IMR-90 (cell line): ENCODE measurements around the gene NSL1. TPM values are rescaled to one million over a fixed set of nuclear protein-coding genes. Genes with fewer than 3 reads are reported as not detected.
"Not testable (repeated sequence)": the region's sequence is repeated elsewhere in the genome, so short reads cannot be mapped to it uniquely, and the experiment has no call there.

Experiments used
- ATAC-seq: fragments of 200-7000 bp; cut with Tn5 transposase; 2 replicates; pipeline ENCODE4 v1.9.1; 2020; ENCODE audit warnings: low read depth, mild to moderate bottlenecking, moderate library complexity
- BruUV-seq: library from RNA; stranded (reverse); fragments of 400-500 nt; replicated peaks from 2 replicates; lab custom pipeline; 2021; lab: Mats Ljungman, UMichigan
- CTCF ChIA-PET: fragments of 300-600 bp; formaldehyde crosslinking; extraction: SDS; loops from one replicate; lab custom pipeline; 2021; ENCODE audit warnings: antibody characterized with exemption; lab: Yijun Ruan, JAX
- POLR2A ChIA-PET: fragments of 300-600 bp; sonication (Branson Sonifier 250); formaldehyde crosslinking; loops from one replicate; lab custom pipeline; 2022; ENCODE audit warnings: antibody characterized with exemption; ENCODE audit not compliant: unreplicated experiment; lab: Charles Lee
- DNase-seq: peaks from one replicate; pipeline ENCODE4 v3.0.0; 2013
- H2AFZ ChIP-seq: replicated peaks from 2 replicates; pipeline ENCODE3; 2013; ENCODE audit warnings: low read length, mild to moderate bottlenecking; ENCODE audit not compliant: poor library complexity
- H2AK5ac ChIP-seq: 2 replicates; pipeline ENCODE4 v1.6.1; 2013; ENCODE audit warnings: low read depth, low read length, inconsistent platforms
- H2AK9ac ChIP-seq: replicated peaks from 2 replicates; pipeline ENCODE3; 2013; ENCODE audit warnings: mild to moderate bottlenecking, low read depth, low read length, moderate library complexity; ENCODE audit not compliant: poor library complexity
- H2BK120ac ChIP-seq: 2 replicates; pipeline ENCODE4 v1.6.1; 2013; ENCODE audit warnings: low read depth, low read length, inconsistent platforms
- H2BK15ac ChIP-seq: 3 replicates; pipeline ENCODE4 v1.6.1; 2013; ENCODE audit warnings: low read depth, low read length, inconsistent platforms
- H2BK20ac ChIP-seq: 2 replicates; pipeline ENCODE4 v1.6.1; 2013; ENCODE audit warnings: low read depth, mild to moderate bottlenecking, inconsistent platforms, low read length, moderate library complexity
- H2BK5ac ChIP-seq: 2 replicates; pipeline ENCODE4 v1.6.1; 2013; ENCODE audit warnings: mild to moderate bottlenecking, low read depth, low read length, inconsistent platforms; ENCODE audit not compliant: poor library complexity, severe bottlenecking
- H3K14ac ChIP-seq: replicated peaks from 2 replicates; pipeline ENCODE4 v1.6.1; 2013; ENCODE audit warnings: low read depth, low read length, inconsistent platforms
- H3K18ac ChIP-seq: 2 replicates; pipeline ENCODE4 v1.6.1; 2013; ENCODE audit warnings: low read depth, low read length, control low read depth
- H3K23ac ChIP-seq: 2 replicates; pipeline ENCODE4 v1.6.1; 2013; ENCODE audit warnings: low read depth, low read length, inconsistent platforms
- H3K27ac ChIP-seq: 2 replicates; pipeline ENCODE4 v1.5.1; 2013; ENCODE audit warnings: mild to moderate bottlenecking, control low read depth, low read length; ENCODE audit not compliant: insufficient read depth
- H3K27me3 ChIP-seq: 2 replicates; pipeline ENCODE4 v1.6.1; 2013; ENCODE audit warnings: low read length; ENCODE audit not compliant: control insufficient read depth, insufficient read depth
- H3K36me3 ChIP-seq: 2 replicates; pipeline ENCODE4 v1.6.1; 2013; ENCODE audit warnings: low read length, mixed read lengths; ENCODE audit not compliant: control insufficient read depth, insufficient read depth
- H3K4ac ChIP-seq: 2 replicates; pipeline ENCODE4 v1.6.1; 2013; ENCODE audit warnings: low read depth, low read length, inconsistent platforms
- H3K4me1 ChIP-seq: 2 replicates; pipeline ENCODE4 v1.6.1; 2013; ENCODE audit warnings: low read length, mixed read lengths; ENCODE audit not compliant: control insufficient read depth, insufficient read depth
- H3K4me2 ChIP-seq: 2 replicates; pipeline ENCODE4 v1.6.1; 2013; ENCODE audit warnings: low read depth, mild to moderate bottlenecking, control low read depth, low read length, moderate library complexity
- H3K4me3 ChIP-seq: 2 replicates; pipeline ENCODE4 v1.5.1; 2013; ENCODE audit warnings: low read depth, mild to moderate bottlenecking, control low read depth, low read length, moderate library complexity; ENCODE audit not compliant: insufficient read depth
- H3K56ac ChIP-seq: 2 replicates; pipeline ENCODE4 v1.6.1; 2013; ENCODE audit warnings: low read length, inconsistent platforms; ENCODE audit not compliant: insufficient read depth; ENCODE audit errors: extremely low read depth
- H3K79me1 ChIP-seq, 2 experiments: 2 replicates each; pipeline ENCODE4 v1.6.1; 2013; ENCODE audit warnings: low read length in 2 of 2, inconsistent platforms in 1 of 2, low read depth in 1 of 2
- H3K9ac ChIP-seq: 2 replicates; pipeline ENCODE4 v1.6.1; 2013; ENCODE audit warnings: low read depth, low read length, control low read depth
- H3K9me1 ChIP-seq: 2 replicates; pipeline ENCODE4 v1.6.1; 2013; ENCODE audit warnings: low read length, inconsistent platforms; ENCODE audit not compliant: insufficient read depth
- H3K9me3 ChIP-seq: 2 replicates; pipeline ENCODE4 v1.6.1; 2013; ENCODE audit warnings: low read length; ENCODE audit not compliant: control insufficient read depth, insufficient read depth
- H4K20me1 ChIP-seq: 2 replicates; pipeline ENCODE4 v1.6.1; 2013; ENCODE audit warnings: low read length, inconsistent platforms; ENCODE audit not compliant: insufficient read depth
- H4K5ac ChIP-seq: 2 replicates; pipeline ENCODE4 v1.6.1; 2013; ENCODE audit warnings: mild to moderate bottlenecking, low read depth, low read length, control low read depth
- H4K8ac ChIP-seq, 2 experiments: 2 replicates each; pipeline ENCODE4 v1.6.1; 2013; ENCODE audit warnings: low read depth in 2 of 2, low read length in 2 of 2, control low read depth in 1 of 2, inconsistent platforms in 1 of 2
- H4K91ac ChIP-seq: 2 replicates; pipeline ENCODE4 v1.6.1; 2013; ENCODE audit warnings: low read depth, low read length, inconsistent platforms; ENCODE audit not compliant: insufficient read depth
- CEBPB ChIP-seq: IDR thresholded peaks from 2 replicates; pipeline ENCODE4 v1.6.1; 2012; ENCODE audit warnings: low read depth, low read length, improper control_type of control experiment
- FOS ChIP-seq: fragments of 150-350 bp; IDR thresholded peaks from 2 replicates; pipeline ENCODE4 v1.6.1; 2016; ENCODE audit warnings: low read depth, low read length
- MAFK ChIP-seq: IDR thresholded peaks from 2 replicates; pipeline ENCODE4 v1.6.1; 2012; ENCODE audit warnings: low read depth, low read length, improper control_type of control experiment
- POLR2A ChIP-seq: IDR thresholded peaks from 2 replicates; pipeline ENCODE4 v1.6.1; 2012; ENCODE audit warnings: mild to moderate bottlenecking, low read depth, low read length
- WGBS, 2 experiments: methylation state at CpG; one replicate each; pipeline versions ENCODE4 v1.1.5 to v1.1.7; 2013; ENCODE audit warnings: missing lambda C conversion rate in 2 of 2; ENCODE audit not compliant: insufficient read length in 1 of 2; ENCODE audit errors: extremely low coverage in 2 of 2; 5-methylcytosine and 5-hydroxymethylcytosine counted together
- dilution Hi-C: fragments of 300-500 bp; cut with HindIII; formaldehyde crosslinking; loops from one replicate; pipeline ENCODE4 v1.14.3; 2018; ENCODE audit warnings: low sequenced_read_pairs; ENCODE audit not compliant: unreplicated experiment
- in situ Hi-C: fragments of 300-500 bp; cut with MboI; formaldehyde crosslinking; loops from 3 replicates; pipeline ENCODE4 v1.14.3; 2019; ENCODE audit warnings: low sequenced_read_pairs, inconsistent platforms, mixed read lengths
- intact Hi-C: fragments of 100-400 bp; cut with micrococcal nuclease; formaldehyde crosslinking; loops from 2 replicates; pipeline ENCODE4 v1.10.0; 2022
- polyA plus RNA-seq, 3 experiments: library from polyadenylated mRNA; depleted of rRNA; stranded (reverse); fragments of >200 nt; gene quantifications; 2 replicates each; pipeline ENCODE4 v1.2.3, GENCODE V29; 2012; ENCODE audit warnings: low replicate concordance in 1 of 3
- total RNA-seq: library from RNA; depleted of rRNA; stranded (reverse); fragments of >200 nt; gene quantifications from 2 replicates; pipeline ENCODE4 v1.2.3, GENCODE V29; 2012
- TF ChIP-seq, protein P1 (sequence below): fragments of 150-350 bp; IDR thresholded peaks from 2 replicates; pipeline ENCODE4 v1.6.1; 2017; ENCODE audit warnings: mild to moderate bottlenecking, antibody characterized with exemption, low read length, low read depth

NSL1 gene
- total and polyA plus RNA-seq, 2 of the 4 experiments (the other 2 are of a cell fraction) = 19.1 to 42.5 TPM

DNA sequence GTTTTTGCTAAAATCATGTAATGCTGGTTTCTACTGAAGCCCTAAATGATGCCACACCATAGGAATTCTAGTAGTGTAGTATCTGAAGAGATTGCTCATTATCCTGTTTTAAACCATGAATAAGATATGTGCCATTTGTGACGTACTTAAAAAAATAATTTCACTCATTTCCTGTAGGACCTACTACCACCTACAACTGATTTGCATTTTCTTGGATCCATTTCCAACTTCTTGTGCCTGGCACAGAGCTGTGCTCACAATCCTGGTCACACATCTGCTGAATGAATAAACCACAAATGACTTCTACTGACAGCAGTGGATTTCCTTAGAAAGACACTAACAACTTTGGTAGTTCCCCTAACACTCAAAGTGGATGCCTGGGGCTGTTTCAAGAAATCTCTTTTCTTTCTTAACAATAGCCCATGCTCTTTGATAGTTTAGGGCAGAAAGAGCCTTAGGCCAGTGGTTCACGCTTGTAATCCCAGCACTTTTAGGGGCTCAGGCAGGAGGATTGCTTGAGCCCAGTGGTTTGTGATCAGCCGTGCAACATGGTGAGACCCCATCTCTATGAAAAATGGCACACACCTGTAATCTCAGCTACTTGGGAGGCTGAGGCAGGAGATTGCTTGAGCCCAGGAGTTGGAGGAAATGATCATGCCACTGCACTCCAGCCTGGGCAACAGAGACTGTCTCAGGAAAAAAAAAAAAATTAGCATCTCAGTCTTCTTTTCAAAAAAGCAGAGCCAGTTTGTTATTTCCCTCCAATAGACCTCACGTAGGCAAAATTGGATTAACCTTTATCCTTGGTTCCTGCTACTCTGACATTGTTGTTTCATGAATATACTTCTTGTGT lies 78.9 kb downstream of the NSL1 start:
- H3K4me2 ChIP-seq = no peak overlapping the region; the same call in 1 of the 2 replicates
- no peaks in the 10 kb centered on the region for H3K79me1 ChIP-seq
- no peak overlapping the region; the same call in 1 of the 2 replicates for H3K23ac ChIP-seq
- H3K9ac ChIP-seq = no peak overlapping the region
- no peaks in the 10 kb centered on the region for H3K9me3 ChIP-seq
- H2AK5ac ChIP-seq = peak overlapping the region; percentile 77
- H2BK5ac ChIP-seq = peak overlapping the region; percentile 35
- H3K4me3 ChIP-seq = no peak overlapping the region
- H3K56ac ChIP-seq = no peak overlapping the region
- H3K4me1 ChIP-seq = peaks cover 4% of the 10 kb centered on the region; the same call in 1 of the 2 replicates
- H4K8ac ChIP-seq = peak overlapping the region; percentile 15 to 44; a peak in 3 of 4 replicates
- peak overlapping the region; percentile 62; the same call in 1 of the 2 replicates for H3K4ac ChIP-seq
- WGBS, 2 experiments = no CpG with 5 or more reads among the region's 4 CpGs
- CTCF ChIA-PET = interaction anchor here (0.7 kb wide), 1 partner anchor 273 kb away, joined by 4 read pairs; no protein-coding TSS in a partner anchor
- no TSS peak for BruUV-seq
- TF ChIP-seq POLR2A (no peak), FOS (peak; percentile 61), MAFK (no peak), CEBPB (peak; percentile 67)
- TF ChIP-seq, protein P1, sequence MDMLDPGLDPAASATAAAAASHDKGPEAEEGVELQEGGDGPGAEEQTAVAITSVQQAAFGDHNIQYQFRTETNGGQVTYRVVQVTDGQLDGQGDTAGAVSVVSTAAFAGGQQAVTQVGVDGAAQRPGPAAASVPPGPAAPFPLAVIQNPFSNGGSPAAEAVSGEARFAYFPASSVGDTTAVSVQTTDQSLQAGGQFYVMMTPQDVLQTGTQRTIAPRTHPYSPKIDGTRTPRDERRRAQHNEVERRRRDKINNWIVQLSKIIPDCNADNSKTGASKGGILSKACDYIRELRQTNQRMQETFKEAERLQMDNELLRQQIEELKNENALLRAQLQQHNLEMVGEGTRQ = no peak
- peak overlapping the region; percentile 85; the same call in 1 of the 2 replicates for H2BK120ac ChIP-seq
- no peak overlapping the region for H4K5ac ChIP-seq
- intact Hi-C loops (no loop called here), in situ Hi-C loops (no loop called here), dilution Hi-C loops (no loop called here)
- H2AFZ ChIP-seq = no peak overlapping the region
- H2BK20ac ChIP-seq = peak overlapping the region; percentile 75; the same call in 1 of the 2 replicates
- no peaks in the 10 kb centered on the region for H3K36me3 ChIP-seq
- H3K18ac ChIP-seq = peak overlapping the region; percentile 46
- H3K27ac ChIP-seq = peak overlapping the region; percentile 39
- H3K27me3 ChIP-seq = no peaks in the 10 kb centered on the region
- peak overlapping the region; percentile 47 for H2AK9ac ChIP-seq
- peak overlapping the region; percentile 10; the same call in 1 of the 2 replicates for H3K14ac ChIP-seq
- DNase-seq = peak; percentile 90
- H2BK15ac ChIP-seq = peak overlapping the region; percentile 6; the same call in 1 of the 3 replicates
- POLR2A ChIA-PET = no interaction called here
- peak overlapping the region; percentile 53; the same call in 1 of the 2 replicates for H4K91ac ChIP-seq
- H3K9me1 ChIP-seq = peaks cover 3% of the 10 kb centered on the region; the same call in 1 of the 2 replicates
- H4K20me1 ChIP-seq = no peaks in the 10 kb centered on the region
- peak; percentile 95 for ATAC-seq

DNA sequence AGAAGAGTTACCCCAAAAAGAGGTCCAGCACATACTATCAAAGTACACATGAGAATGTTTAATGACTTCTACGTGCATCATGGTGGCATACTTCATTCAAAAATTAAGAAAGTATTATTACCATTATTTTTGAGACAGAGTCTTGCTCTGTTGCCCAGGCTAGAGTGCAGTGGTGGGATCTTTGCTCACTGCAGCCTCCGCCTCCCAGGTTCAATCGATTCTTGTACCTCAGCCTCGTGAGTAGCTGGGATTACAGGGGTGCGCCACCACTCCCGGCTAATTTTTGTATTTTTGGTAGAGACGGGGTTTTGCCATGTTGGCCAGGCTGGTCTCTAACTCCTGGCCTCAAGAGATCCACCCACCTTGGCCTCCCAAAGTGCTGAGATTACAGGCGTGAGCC lies 79.6 kb downstream of the NSL1 start:
- H3K4me2 ChIP-seq, H3K9me3 ChIP-seq, H3K9ac ChIP-seq, H3K14ac ChIP-seq, H2BK15ac ChIP-seq, H3K23ac ChIP-seq, H3K56ac ChIP-seq, BruUV-seq, H3K9me1 ChIP-seq, CTCF ChIA-PET, H3K4me3 ChIP-seq, POLR2A ChIA-PET, H4K5ac ChIP-seq, intact Hi-C loops, H3K18ac ChIP-seq, H4K91ac ChIP-seq, H2AK9ac ChIP-seq, H2AFZ ChIP-seq, H2BK5ac ChIP-seq, dilution Hi-C loops, H2AK5ac ChIP-seq, H3K4me1 ChIP-seq, H3K4ac ChIP-seq, H4K20me1 ChIP-seq, H3K36me3 ChIP-seq, H3K27me3 ChIP-seq, ATAC-seq, H2BK120ac ChIP-seq, in situ Hi-C loops, DNase-seq, H4K8ac ChIP-seq, H3K79me1 ChIP-seq: not testable (repeated sequence)
- no CpG with 5 or more reads among the region's 8 CpGs for WGBS, 2 experiments
- peak overlapping the region; percentile 21 for H3K27ac ChIP-seq
- peak overlapping the region; percentile 16; the same call in 1 of the 2 replicates for H2BK20ac ChIP-seq
